HG03135 (cell line): ENCODE measurements around the gene DHRS1.

Experiments
- ATAC-seq: cut with Tn5 transposase; IDR thresholded peaks from one replicate; pipeline ENCODE4 v1.9.1; 2021; ENCODE audit warnings: mild to moderate bottlenecking, moderate library complexity; ENCODE audit not compliant: unreplicated experiment

The DHRS1 gene

GRCh38 chr14:24285351-24285750 lies 14.2 kb downstream of the DHRS1 start:
- ATAC-seq = no peak

- ATAC-seq = no peak
Measured at GRCh38 chr14:24284501-24285035, 15.0 kb downstream of the DHRS1 start.

GRCh38 chr14:24283796-24284460 lies 15.7 kb downstream of the DHRS1 start:
- no peak for ATAC-seq

- no peak for ATAC-seq
Measured at GRCh38 chr14:24282736-24283135, 16.8 kb downstream of the DHRS1 start.

GRCh38 chr14:24281636-24282035 lies 17.9 kb downstream of the DHRS1 start:
- no peak for ATAC-seq

- no peak for ATAC-seq
Measured at GRCh38 chr14:24280797-24281460, 18.7 kb downstream of the DHRS1 start.

- ATAC-seq = no peak
Measured at GRCh38 chr14:24279301-24280186, 20.0 kb downstream of the DHRS1 start.

- ATAC-seq = no peak
Measured at GRCh38 chr14:24278424-24278823, 21.2 kb downstream of the DHRS1 start.

- ATAC-seq = no peak
Measured at GRCh38 chr14:24277606-24278321, 21.8 kb downstream of the DHRS1 start.

GRCh38 chr14:24277071-24277470 lies 22.5 kb downstream of the DHRS1 start:
- no peak for ATAC-seq

GRCh38 chr14:24274101-24274543 lies 25.5 kb downstream of the DHRS1 start:
- ATAC-seq = no peak

- ATAC-seq = no peak
Measured at GRCh38 chr14:24273422-24273998, 26.1 kb downstream of the DHRS1 start.

- ATAC-seq = no peak
Measured at GRCh38 chr14:24272467-24272866, 27.1 kb downstream of the DHRS1 start.

- ATAC-seq = no peak
Measured at GRCh38 chr14:24271834-24272263, 27.7 kb downstream of the DHRS1 start.

- ATAC-seq = peak; percentile 88
Measured at GRCh38 chr14:24271134-24271833, 28.3 kb downstream of the DHRS1 start, which contains the start of gene RABGGTA. TSS of gene RABGGTA (minus strand) at chr14:24271597. CDS start at chr14:24271115, 482 bp downstream.

GRCh38 chr14:24270537-24271133 lies 28.9 kb downstream of the DHRS1 start:
- peak; percentile 0 for ATAC-seq

GRCh38 chr14:24269910-24270536 lies 29.6 kb downstream of the DHRS1 start:
- ATAC-seq = no peak

GRCh38 chr14:24269368-24269767 lies 30.2 kb downstream of the DHRS1 start:
- ATAC-seq = no peak

- ATAC-seq = no peak
Measured at GRCh38 chr14:24268225-24268624, 31.4 kb downstream of the DHRS1 start.
